Measurements from ENCODE around the gene C14orf119.

The C14orf119 gene

DNA sequence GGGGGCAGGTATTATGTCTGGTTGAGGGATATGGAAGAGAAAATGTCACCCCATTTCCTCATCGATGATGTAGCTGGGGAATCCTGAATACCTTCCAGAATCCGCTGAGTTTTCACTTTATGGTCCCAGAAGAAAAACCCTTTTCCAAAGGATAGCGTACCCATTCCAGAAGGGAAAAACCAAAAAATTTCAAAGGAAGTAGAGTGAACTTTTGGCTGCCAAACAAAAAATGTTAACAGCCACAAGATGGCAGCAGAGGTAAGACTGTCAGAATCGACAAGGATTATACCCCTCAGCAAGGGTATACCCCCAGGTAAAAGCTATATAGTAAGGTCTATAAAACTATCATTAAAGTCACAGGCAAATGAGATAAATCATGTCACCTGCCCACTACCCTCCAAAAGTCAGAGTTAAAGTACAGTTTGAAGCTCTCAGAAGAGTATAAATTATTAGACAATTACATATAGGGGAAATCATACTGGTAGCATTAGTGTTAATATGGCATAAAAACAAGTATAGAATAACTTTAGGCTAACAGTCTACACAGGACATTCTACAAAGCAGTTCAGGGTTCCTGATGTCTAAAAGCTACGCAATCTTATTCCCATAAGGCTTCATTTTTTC lies 18.4 kb upstream of the C14orf119 start:
- H4K91ac ChIP-seq (ENCODE audit: low read depth, low read length): no peak overlapping the region

DNA sequence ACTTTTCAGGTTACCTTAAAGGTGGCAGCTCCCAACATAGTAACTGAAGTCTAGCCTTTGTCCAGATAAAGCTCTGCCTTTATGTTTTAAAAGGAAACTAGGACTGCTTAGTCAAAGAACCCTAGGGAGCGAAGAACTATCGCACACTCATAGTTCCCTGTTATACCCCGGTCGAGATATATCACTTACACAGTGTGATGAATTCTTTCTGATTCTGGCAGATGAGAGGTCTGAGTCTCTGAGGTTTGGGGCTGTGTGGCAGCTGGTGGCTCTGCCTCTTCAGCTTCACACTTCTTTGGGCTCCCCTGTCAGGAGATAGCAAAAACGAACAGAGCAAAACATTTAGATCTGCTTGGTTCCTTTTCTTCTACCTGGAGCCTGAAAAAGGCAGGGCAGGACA lies 17.3 kb upstream of the C14orf119 start:
- WGBS (ENCODE audit: extremely low coverage, insufficient coverage, insufficient read length): no CpG with 5 or more reads among the region's 5 CpGs
- Histone ChIP-seq H3K79me1 (ENCODE audit: low read length) (peaks cover 8% of the 10 kb centered on the region), H2AFZ (ENCODE audit: insufficient read depth, low read length, poor library complexity) (no peak overlapping the region), H3K27me3 (ENCODE audit: insufficient read depth, low read length) (no peaks in the 10 kb centered on the region), H3K18ac (ENCODE audit: low read length) (peak overlapping the region; percentile 60), H3K4ac (ENCODE audit: low read depth, low read length) (no peak overlapping the region), H2AK5ac (ENCODE audit: low read length) (peak overlapping the region; percentile 69), H3K9ac (ENCODE audit: low read length) (no peak overlapping the region), H3K9me3 (ENCODE audit: insufficient read depth, low read depth, low read length) (no peaks in the 10 kb centered on the region), H4K12ac (ENCODE audit: low read depth, low read length) (no peak overlapping the region), H3K14ac (ENCODE audit: low read length) (no peak overlapping the region), H2BK12ac (ENCODE audit: low read length) (peak overlapping the region; percentile 89), H3K4me2 (ENCODE audit: low read length) (no peak overlapping the region), H2BK120ac (ENCODE audit: insufficient read depth, low read length, poor library complexity) (peak overlapping the region; percentile 88), H2BK5ac (ENCODE audit: low read depth, low read length, poor library complexity) (peak overlapping the region; percentile 93), H3K27ac (ENCODE audit: low read depth, low read length) (peak overlapping the region; percentile 85), H3K4me3 (ENCODE audit: low read depth, low read length) (no peak overlapping the region), H3K36me3 (ENCODE audit: control insufficient read depth in 1 of 2, insufficient read depth in 2 of 2, low read length in 2 of 2) (peaks cover 18 to 46% of the 10 kb centered on the region in 2 experiments), H3K4me1 (ENCODE audit: control insufficient read depth in 1 of 2, insufficient read depth in 2 of 2, low read length in 2 of 2) (peaks cover 18% of the 10 kb centered on the region in 2 experiments), H4K8ac (ENCODE audit: low read depth, low read length) (peak overlapping the region; percentile 66), H4K91ac (ENCODE audit: low read depth, low read length) (peak overlapping the region; percentile 78), H3K79me2 (ENCODE audit: control insufficient read depth, insufficient read depth, low read length, poor library complexity) (no peaks in the 10 kb centered on the region), H3K23ac (ENCODE audit: low read length) (no peak overlapping the region)
- no peak for DNase-seq

More for the DNA sequence above, 18.4 kb upstream of the C14orf119 start:
- Histone ChIP-seq H3K4ac (ENCODE audit: low read depth, low read length) (no peak overlapping the region), H3K79me2 (ENCODE audit: control insufficient read depth, insufficient read depth, low read length, poor library complexity) (no peaks in the 10 kb centered on the region), H2AFZ (ENCODE audit: insufficient read depth, low read length, poor library complexity) (no peak overlapping the region), H3K36me3 (ENCODE audit: control insufficient read depth in 1 of 2, insufficient read depth in 2 of 2, low read length in 2 of 2) (peaks cover 12 to 47% of the 10 kb centered on the region in 2 experiments), H3K27me3 (ENCODE audit: insufficient read depth, low read length) (no peaks in the 10 kb centered on the region), H3K79me1 (ENCODE audit: low read length) (peaks cover 8% of the 10 kb centered on the region), H3K14ac (ENCODE audit: low read length) (peak overlapping the region; percentile 30), H2BK5ac (ENCODE audit: low read depth, low read length, poor library complexity) (no peak overlapping the region), H3K9me3 (ENCODE audit: insufficient read depth, low read depth, low read length) (no peaks in the 10 kb centered on the region), H4K12ac (ENCODE audit: low read depth, low read length) (no peak overlapping the region), H3K18ac (ENCODE audit: low read length) (no peak overlapping the region), H3K4me3 (ENCODE audit: low read depth, low read length) (no peak overlapping the region), H2AK5ac (ENCODE audit: low read length) (no peak overlapping the region), H3K4me2 (ENCODE audit: low read length) (no peak overlapping the region), H3K4me1 (ENCODE audit: control insufficient read depth in 1 of 2, insufficient read depth in 2 of 2, low read length in 2 of 2) (peaks cover 22 to 23% of the 10 kb centered on the region in 2 experiments), H4K8ac (ENCODE audit: low read depth, low read length) (no peak overlapping the region), H3K9ac (ENCODE audit: low read length) (no peak overlapping the region), H3K23ac (ENCODE audit: low read length) (no peak overlapping the region), H2BK12ac (ENCODE audit: low read length) (no peak overlapping the region), H2BK120ac (ENCODE audit: insufficient read depth, low read length, poor library complexity) (no peak overlapping the region), H3K27ac (ENCODE audit: low read depth, low read length) (peak overlapping the region; percentile 41)
- WGBS (ENCODE audit: extremely low coverage, insufficient coverage, insufficient read length): no CpG with 5 or more reads among the region's 5 CpGs
- peak in 1 of 2 donors; percentile 71 for DNase-seq

DNA sequence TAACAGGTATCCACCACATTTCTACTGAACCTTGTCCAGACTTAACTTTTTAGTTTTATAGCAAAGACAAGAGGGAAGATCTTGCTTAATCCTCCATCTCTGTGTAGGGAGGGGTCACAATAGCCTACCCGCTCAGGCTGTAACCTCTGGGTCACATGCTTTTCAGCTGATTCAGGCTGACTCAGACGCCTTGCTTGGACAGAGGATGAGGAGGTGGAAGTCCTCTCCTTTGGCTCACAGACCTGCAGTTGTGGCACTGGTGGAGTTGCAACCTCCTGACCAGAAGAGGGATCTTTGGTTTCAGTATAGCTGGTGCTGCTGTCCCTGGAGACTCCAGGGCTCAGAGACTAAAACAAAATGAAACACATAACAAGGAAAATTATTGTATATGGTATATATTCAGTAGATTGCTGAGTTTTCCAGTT lies 16.6 kb upstream of the C14orf119 start:
- Histone ChIP-seq H3K14ac (ENCODE audit: low read length) (no peak overlapping the region), H3K79me2 (ENCODE audit: control insufficient read depth, insufficient read depth, low read length, poor library complexity) (no peaks in the 10 kb centered on the region), H3K79me1 (ENCODE audit: low read length) (peaks cover 8% of the 10 kb centered on the region), H2AK5ac (ENCODE audit: low read length) (no peak overlapping the region), H3K18ac (ENCODE audit: low read length) (no peak overlapping the region), H4K12ac (ENCODE audit: low read depth, low read length) (no peak overlapping the region), H3K36me3 (ENCODE audit: control insufficient read depth in 1 of 2, insufficient read depth in 2 of 2, low read length in 2 of 2) (peaks cover 21 to 46% of the 10 kb centered on the region in 2 experiments), H4K8ac (ENCODE audit: low read depth, low read length) (no peak overlapping the region), H3K4me1 (ENCODE audit: control insufficient read depth in 1 of 2, insufficient read depth in 2 of 2, low read length in 2 of 2) (peaks cover 18% of the 10 kb centered on the region in 2 experiments), H3K4ac (ENCODE audit: low read depth, low read length) (no peak overlapping the region), H4K91ac (ENCODE audit: low read depth, low read length) (no peak overlapping the region), H2AFZ (ENCODE audit: insufficient read depth, low read length, poor library complexity) (no peak overlapping the region), H2BK12ac (ENCODE audit: low read length) (no peak overlapping the region), H2BK5ac (ENCODE audit: low read depth, low read length, poor library complexity) (peak overlapping the region; percentile 18), H3K27ac (ENCODE audit: low read depth, low read length) (peak overlapping the region; percentile 70), H3K9me3 (ENCODE audit: insufficient read depth, low read depth, low read length) (no peaks in the 10 kb centered on the region), H3K27me3 (ENCODE audit: insufficient read depth, low read length) (no peaks in the 10 kb centered on the region), H3K4me2 (ENCODE audit: low read length) (no peak overlapping the region), H2BK120ac (ENCODE audit: insufficient read depth, low read length, poor library complexity) (no peak overlapping the region), H3K9ac (ENCODE audit: low read length) (no peak overlapping the region), H3K4me3 (ENCODE audit: low read depth, low read length) (no peak overlapping the region), H3K23ac (ENCODE audit: low read length) (no peak overlapping the region)
- WGBS (ENCODE audit: extremely low coverage, insufficient coverage, insufficient read length): no CpG with 5 or more reads among the region's 2 CpGs
- DNase-seq: peak; percentile 95 to 98

DNA sequence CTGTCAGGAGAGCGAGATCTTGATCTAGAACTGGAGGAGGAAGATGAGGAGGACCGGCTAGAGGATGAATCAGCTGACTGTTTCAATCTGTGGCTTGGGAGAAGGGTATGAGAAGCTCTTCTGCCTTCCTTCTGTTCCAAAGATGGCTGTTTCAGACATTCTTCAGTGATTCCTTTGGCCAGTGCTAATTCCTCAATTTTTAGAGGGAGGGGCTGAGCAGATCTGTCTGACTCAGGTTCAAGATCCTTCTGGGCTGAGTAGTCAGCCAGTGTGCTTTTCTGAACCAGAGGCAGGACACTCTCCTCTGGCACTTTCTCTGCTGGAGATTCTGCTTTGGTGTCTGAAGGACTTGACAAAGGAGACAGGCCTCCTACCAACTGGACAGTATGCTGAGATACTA lies 15.6 kb upstream of the C14orf119 start:
- Histone ChIP-seq H3K36me3 (ENCODE audit: control insufficient read depth in 1 of 2, insufficient read depth in 2 of 2, low read length in 2 of 2) (peaks cover 28 to 47% of the 10 kb centered on the region in 2 experiments), H3K4me1 (ENCODE audit: control insufficient read depth in 1 of 2, insufficient read depth in 2 of 2, low read length in 2 of 2) (peaks cover 18% of the 10 kb centered on the region in 2 experiments)
- WGBS (ENCODE audit: extremely low coverage, insufficient coverage, insufficient read length): no CpG with 5 or more reads among the region's 2 CpGs

More for the DNA sequence above, 15.6 kb upstream of the C14orf119 start:
- H3K27ac ChIP-seq (ENCODE audit: low read depth, low read length): peak overlapping the region; percentile 70
- H4K8ac ChIP-seq (ENCODE audit: low read depth, low read length): no peak overlapping the region
- no peaks in the 10 kb centered on the region for H3K27me3 ChIP-seq (ENCODE audit: insufficient read depth, low read length)
- H3K79me2 ChIP-seq (ENCODE audit: control insufficient read depth, insufficient read depth, low read length, poor library complexity): no peaks in the 10 kb centered on the region
- no peak overlapping the region for H4K12ac ChIP-seq (ENCODE audit: low read depth, low read length)
- no peak overlapping the region for H4K91ac ChIP-seq (ENCODE audit: low read depth, low read length)
- H2BK120ac ChIP-seq (ENCODE audit: insufficient read depth, low read length, poor library complexity): no peak overlapping the region
- H2AFZ ChIP-seq (ENCODE audit: insufficient read depth, low read length, poor library complexity): no peak overlapping the region
- H2BK5ac ChIP-seq (ENCODE audit: low read depth, low read length, poor library complexity): peak overlapping the region; percentile 22
- H3K4ac ChIP-seq (ENCODE audit: low read depth, low read length): no peak overlapping the region
- no peak overlapping the region for H3K23ac ChIP-seq (ENCODE audit: low read length)
- H3K14ac ChIP-seq (ENCODE audit: low read length): no peak overlapping the region
- H2AK5ac ChIP-seq (ENCODE audit: low read length): no peak overlapping the region
- H3K79me1 ChIP-seq (ENCODE audit: low read length): peaks cover 8% of the 10 kb centered on the region
- peak in 1 of 2 donors; percentile 32 for DNase-seq
- no peak overlapping the region for H3K4me2 ChIP-seq (ENCODE audit: low read length)
- peak overlapping the region; percentile 43 for H3K9ac ChIP-seq (ENCODE audit: low read length)
- no peak overlapping the region for H3K4me3 ChIP-seq (ENCODE audit: low read depth, low read length)
- no peak overlapping the region for H2BK12ac ChIP-seq (ENCODE audit: low read length)
- no peaks in the 10 kb centered on the region for H3K9me3 ChIP-seq (ENCODE audit: insufficient read depth, low read depth, low read length)
- H3K18ac ChIP-seq (ENCODE audit: low read length): no peak overlapping the region

All from trophoblast cell (in vitro differentiated cells and primary cell).